ENCODE measurements around the gene NLRP6.

The NLRP6 gene

DNA sequence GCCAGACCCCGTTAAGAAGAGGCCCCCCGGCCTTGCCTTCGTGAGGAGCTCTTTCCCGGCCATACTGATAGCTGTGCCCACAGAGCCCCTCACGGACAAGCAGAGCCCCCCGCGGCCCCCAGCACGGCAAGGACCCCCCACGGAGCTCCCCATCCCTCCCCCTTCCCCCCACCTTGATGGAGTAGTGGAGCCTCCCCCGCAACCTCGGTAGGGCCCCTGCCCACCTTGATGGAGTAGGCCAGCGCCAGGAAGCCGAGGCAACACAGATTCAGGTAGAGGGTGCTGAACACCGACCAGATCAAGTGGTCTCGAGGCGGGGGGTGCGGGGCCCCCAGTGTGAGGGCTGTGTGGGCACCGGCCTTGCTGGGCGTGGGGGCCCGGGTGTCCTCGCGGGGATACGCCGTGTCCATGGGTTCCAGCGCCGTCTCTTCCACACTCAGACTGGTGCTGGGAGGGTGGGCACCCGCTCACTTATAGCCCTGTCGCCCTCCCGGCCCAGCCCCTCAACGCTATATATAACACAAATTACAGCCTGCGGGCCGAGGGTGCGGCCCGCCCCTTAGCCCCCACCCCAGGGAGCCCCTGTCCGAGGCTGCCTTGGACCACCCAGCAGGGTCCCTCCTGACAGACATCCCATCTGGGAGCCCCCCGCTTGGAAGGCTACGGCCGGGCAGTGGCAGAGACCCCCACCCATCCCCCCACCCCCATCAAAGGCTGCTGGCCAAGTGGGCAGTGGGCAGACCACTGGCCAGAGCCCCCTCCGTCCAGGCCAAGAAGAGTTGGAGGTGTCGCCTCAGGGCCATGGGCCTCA lies 21.1 kb downstream of the NLRP6 start, which contains the start of gene IFITM5:
IFITM5 (minus strand) TSS at position 446 of the 811 bp plus-strand sequence; CDS start at position 410, 36 bp downstream.
- TF ChIP-seq, protein P1, sequence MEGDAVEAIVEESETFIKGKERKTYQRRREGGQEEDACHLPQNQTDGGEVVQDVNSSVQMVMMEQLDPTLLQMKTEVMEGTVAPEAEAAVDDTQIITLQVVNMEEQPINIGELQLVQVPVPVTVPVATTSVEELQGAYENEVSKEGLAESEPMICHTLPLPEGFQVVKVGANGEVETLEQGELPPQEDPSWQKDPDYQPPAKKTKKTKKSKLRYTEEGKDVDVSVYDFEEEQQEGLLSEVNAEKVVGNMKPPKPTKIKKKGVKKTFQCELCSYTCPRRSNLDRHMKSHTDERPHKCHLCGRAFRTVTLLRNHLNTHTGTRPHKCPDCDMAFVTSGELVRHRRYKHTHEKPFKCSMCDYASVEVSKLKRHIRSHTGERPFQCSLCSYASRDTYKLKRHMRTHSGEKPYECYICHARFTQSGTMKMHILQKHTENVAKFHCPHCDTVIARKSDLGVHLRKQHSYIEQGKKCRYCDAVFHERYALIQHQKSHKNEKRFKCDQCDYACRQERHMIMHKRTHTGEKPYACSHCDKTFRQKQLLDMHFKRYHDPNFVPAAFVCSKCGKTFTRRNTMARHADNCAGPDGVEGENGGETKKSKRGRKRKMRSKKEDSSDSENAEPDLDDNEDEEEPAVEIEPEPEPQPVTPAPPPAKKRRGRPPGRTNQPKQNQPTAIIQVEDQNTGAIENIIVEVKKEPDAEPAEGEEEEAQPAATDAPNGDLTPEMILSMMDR (IDR thresholded peaks at IDR 0.05; ENCODE audit: insufficient read depth, low read depth, low read length, missing control alignments): no peak
- no peak within 1 kb of the TSS for H3K4me3 ChIP-seq (ENCODE audit: low read depth, low read length)
- no peak for DNase-seq (ENCODE audit: low read depth)

DNA sequence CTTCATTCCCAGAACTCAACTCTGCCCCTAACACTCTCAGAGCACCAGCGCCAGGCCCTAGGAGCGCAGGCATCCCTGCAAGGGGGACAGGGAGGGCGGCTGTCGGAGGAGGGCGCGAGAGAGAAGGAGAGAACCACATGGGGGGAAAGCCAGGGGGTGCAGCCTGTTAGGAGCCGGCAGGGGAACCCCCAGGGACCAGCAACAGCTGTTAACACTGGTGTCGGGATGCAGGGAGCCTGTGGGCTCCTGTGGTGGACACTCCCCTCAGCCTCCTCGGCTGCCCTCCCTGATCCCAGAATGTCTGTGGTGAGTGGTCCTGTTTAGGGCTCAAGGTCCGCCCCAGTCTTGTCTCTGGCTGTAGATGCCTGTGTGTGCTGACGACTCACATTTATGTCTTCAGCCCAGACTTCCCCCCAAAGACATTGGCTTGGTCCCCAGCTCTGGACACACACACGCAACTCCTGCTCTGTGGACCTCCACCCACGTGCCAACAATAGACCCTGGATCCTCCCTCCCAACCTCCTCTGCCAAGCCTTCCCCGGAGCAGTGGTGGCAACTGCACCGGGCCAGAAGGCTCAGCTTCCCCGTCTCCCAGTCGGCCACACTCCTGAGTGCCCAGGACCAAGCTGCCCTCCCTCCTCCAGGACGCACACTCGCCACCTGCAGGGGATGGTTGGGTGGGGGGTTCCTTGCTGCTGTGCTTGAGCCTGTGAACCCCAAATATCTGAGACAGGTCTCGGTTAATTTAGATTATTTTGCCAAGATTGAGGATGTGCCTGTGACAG lies 21.9 kb downstream of the NLRP6 start:
- DNase-seq (ENCODE audit: low read depth): no peak
- TF ChIP-seq, protein P1 (IDR thresholded peaks at IDR 0.05; ENCODE audit: insufficient read depth, low read depth, low read length, missing control alignments): no peak
- H3K4me3 ChIP-seq (ENCODE audit: low read depth, low read length): no peak overlapping the region

DNA sequence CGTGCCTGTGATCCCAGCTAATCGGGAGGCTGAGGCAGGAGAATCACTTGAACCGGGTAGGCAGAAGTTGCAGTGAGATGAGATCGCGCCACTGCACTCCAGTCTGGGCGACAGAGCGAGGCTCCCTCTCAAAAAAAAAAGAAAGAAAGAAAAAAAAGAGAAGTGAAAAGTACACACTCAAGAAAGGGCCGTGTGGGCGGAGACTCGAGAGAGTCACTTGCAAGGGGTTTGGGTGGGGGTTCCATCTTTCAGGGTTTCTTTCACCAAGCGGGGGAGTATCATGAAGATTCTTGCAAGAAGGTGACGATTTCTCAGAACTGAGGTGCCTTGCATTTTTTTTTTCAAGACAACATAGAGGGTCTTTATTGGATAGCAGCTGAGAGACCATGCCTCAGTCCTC lies 25.2 kb downstream of the NLRP6 start:
- no peak overlapping the region for H3K4me3 ChIP-seq (ENCODE audit: low read depth, low read length)
- peak; percentile 71 for DNase-seq (ENCODE audit: low read depth)
- TF ChIP-seq, protein P1 (IDR thresholded peaks at IDR 0.05; ENCODE audit: insufficient read depth, low read depth, low read length, missing control alignments): no peak

DNA sequence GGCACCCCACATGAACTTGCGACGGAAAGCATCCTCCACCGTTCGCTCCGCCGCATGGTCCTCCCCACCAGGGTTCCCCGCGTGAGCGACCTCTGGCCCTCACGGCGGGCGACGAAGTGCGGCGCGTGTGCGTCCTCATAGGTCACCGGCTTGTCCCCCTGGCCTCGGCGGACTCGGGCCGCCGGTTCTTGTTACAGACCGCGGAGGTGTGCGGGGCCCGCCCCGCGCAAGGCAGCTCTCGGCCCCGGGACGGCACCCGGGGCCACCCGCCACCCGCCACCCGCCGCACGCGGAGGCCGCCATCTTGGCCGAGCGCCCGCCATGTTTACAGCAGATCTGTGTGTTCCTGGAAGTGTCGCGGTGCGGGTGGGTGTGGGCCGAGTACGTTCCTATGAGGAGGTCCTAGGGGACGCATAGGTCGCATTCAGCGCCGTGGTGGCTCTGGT lies 25.9 kb downstream of the NLRP6 start:
- TF ChIP-seq, protein P1 (IDR thresholded peaks at IDR 0.05; ENCODE audit: insufficient read depth, low read depth, low read length, missing control alignments): no peak
- no peak for DNase-seq (ENCODE audit: low read depth)

DNA sequence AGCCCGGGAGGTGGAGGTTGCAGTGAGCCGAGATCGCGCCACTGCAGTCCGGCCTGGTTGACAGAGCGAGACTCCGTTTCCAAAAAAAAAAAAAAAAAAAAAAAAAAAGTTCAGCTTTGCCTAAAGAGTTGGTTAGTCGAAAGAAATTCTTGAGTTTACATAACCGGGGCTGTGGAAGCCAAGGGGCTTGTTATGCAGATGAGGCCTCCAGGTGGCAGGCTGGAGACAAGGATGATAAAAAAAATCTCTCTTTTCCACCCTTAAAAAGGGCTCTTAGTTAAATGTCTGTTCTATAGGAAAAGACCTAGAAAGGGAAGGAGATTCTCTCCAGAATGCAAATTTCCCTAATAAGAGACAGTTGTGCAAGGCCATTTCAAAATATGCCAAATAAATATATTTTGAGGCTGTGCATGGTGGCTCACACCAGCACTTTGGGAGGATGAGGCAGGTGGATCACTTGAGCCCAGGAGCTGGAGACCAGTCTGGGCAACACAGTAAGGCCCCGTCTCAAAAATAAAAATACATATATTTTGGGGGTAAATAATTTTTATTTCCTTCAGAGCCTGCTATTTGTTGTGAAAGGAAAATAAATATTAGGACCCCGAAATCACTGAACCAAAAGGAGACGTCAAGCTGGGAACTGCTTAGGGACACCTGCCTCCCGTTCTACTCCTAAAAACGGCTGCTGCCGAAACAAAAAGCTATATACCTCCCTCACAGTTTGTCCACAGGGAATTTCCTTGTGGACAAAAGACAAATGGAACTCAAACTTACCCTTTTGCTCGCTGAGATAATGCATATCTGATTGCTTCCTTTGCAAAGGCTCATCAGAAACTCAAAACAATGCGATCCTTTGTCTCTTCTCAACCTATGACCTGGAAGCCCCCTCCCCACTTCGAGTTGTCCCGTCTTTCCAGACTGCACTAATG lies 27.0 kb downstream of the NLRP6 start:
- TF ChIP-seq, protein P1 (IDR thresholded peaks at IDR 0.05; ENCODE audit: insufficient read depth, low read depth, low read length, missing control alignments): peak; percentile 61
- peak; percentile 74 for DNase-seq (ENCODE audit: low read depth)
- no peak overlapping the region for H3K4me3 ChIP-seq (ENCODE audit: low read depth, low read length)

More for the DNA sequence above, 25.9 kb downstream of the NLRP6 start:
- H3K4me3 ChIP-seq (ENCODE audit: low read depth, low read length): no peak overlapping the region

DNA sequence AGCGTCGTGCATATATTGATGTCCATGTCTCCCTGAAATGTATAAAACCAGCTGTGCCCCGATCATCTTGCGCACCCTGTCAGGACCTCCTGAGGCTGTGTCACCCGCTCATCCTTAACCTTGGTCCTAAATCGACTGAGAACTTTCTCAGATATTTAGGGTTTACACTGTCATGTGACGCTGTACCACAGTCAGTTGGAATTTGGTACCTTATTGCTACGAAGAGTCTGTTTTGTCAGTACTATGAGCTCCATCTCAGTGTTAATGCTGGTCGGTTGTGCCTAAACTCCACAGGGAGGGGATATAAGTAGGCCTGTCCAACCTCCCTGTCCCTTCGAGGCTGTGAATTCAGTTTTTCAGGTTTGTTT lies 27.6 kb downstream of the NLRP6 start:
- TF ChIP-seq, protein P1 (IDR thresholded peaks at IDR 0.05; ENCODE audit: insufficient read depth, low read depth, low read length, missing control alignments): no peak
- DNase-seq (ENCODE audit: low read depth): no peak
- no peak overlapping the region for H3K4me3 ChIP-seq (ENCODE audit: low read depth, low read length)

All from GM12865 (cell line).